GM12801 (cell line): ENCODE results near the gene ARHGAP4.

Experiments used
- TF ChIP-seq, protein P1 (sequence below): IDR thresholded peaks from one replicate; pipeline ENCODE4 v1.5.1; 2011; ENCODE audit warnings: control low read depth; ENCODE audit not compliant: insufficient read length; ENCODE audit errors: extremely low read depth

Gene ARHGAP4

DNA sequence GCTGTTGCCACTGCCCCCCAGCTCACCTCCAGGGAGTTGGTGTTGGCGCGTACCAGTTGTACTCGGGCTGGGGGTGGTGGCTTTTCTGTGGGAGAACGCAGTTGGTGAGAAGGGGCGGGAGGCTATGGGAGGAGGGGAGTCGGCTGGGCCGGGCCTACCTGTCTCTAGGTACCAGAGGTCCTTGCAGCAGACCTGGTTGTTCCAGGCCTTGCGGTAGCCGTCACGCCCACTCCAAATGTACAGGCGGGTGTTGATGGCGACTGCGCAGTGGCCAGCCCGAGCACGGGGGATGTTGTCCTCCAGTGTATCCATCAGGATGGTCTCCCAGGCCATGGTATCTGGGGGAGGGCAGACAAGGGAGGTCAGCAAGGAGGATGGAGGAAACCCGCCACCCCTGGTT lies 34.0 kb upstream of the ARHGAP4 start:
- TF ChIP-seq, protein P1, sequence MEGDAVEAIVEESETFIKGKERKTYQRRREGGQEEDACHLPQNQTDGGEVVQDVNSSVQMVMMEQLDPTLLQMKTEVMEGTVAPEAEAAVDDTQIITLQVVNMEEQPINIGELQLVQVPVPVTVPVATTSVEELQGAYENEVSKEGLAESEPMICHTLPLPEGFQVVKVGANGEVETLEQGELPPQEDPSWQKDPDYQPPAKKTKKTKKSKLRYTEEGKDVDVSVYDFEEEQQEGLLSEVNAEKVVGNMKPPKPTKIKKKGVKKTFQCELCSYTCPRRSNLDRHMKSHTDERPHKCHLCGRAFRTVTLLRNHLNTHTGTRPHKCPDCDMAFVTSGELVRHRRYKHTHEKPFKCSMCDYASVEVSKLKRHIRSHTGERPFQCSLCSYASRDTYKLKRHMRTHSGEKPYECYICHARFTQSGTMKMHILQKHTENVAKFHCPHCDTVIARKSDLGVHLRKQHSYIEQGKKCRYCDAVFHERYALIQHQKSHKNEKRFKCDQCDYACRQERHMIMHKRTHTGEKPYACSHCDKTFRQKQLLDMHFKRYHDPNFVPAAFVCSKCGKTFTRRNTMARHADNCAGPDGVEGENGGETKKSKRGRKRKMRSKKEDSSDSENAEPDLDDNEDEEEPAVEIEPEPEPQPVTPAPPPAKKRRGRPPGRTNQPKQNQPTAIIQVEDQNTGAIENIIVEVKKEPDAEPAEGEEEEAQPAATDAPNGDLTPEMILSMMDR, result no peak

DNA sequence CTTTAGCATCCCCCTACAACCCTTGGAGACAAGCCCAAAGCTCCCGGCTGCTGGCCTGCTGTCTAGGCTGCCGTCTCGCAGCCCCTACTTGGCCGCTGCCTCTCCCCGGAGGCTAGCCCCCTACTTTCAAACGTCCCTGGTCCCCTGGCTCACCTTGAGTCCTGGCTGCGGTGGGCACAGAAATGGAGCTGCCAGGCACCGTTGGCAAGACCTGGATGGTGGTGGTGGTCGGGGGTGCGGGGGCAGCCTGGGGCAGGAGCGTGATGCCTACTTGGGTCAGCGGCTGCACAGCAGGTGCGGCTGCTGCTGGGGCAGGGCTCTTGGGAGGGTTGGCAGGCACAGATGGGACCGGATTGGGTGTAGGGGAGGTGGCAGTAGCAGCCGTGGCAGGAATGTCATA lies 33.6 kb upstream of the ARHGAP4 start:
- TF ChIP-seq, protein P1, result no peak

DNA sequence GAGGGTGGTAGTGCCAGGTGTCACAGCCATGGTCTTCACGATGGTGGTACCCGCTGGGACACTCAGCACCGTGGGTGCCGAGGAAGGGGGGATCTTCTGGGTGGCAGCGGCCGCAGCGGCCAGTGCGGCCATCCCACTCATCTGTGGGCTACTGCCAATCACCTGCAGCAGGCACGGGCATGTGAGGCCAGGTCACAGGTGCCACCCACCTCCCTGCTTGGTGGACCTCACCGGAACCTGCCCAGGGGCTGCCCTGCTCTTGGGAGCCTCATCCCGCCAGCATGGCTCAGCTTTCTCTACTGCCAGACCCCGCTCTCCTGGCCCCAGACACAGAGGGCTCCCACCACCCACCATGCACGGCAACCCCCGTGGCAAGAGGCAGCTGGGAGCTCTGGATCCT lies 32.5 kb upstream of the ARHGAP4 start:
- TF ChIP-seq, protein P1, result no peak

DNA sequence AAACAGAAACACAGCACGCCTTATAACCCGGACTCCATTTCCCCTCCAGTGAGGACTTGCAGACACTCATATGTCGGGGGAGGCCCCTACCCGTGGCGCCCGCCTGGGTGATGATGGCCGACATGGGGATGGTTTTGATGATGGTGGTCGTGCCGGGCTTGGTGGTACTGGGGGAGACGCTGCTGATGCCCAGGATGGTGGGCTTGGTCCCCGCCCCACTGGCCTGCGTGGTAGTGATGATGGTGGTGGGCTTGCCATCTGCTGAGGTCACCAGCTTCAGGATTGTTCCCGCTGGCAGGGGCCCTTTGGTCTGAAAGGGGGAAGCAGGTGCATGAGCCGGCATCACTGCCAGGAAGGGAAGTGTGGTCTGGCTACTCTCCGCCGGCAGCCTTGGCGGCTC lies 31.2 kb upstream of the ARHGAP4 start:
- TF ChIP-seq, protein P1, result no peak

DNA sequence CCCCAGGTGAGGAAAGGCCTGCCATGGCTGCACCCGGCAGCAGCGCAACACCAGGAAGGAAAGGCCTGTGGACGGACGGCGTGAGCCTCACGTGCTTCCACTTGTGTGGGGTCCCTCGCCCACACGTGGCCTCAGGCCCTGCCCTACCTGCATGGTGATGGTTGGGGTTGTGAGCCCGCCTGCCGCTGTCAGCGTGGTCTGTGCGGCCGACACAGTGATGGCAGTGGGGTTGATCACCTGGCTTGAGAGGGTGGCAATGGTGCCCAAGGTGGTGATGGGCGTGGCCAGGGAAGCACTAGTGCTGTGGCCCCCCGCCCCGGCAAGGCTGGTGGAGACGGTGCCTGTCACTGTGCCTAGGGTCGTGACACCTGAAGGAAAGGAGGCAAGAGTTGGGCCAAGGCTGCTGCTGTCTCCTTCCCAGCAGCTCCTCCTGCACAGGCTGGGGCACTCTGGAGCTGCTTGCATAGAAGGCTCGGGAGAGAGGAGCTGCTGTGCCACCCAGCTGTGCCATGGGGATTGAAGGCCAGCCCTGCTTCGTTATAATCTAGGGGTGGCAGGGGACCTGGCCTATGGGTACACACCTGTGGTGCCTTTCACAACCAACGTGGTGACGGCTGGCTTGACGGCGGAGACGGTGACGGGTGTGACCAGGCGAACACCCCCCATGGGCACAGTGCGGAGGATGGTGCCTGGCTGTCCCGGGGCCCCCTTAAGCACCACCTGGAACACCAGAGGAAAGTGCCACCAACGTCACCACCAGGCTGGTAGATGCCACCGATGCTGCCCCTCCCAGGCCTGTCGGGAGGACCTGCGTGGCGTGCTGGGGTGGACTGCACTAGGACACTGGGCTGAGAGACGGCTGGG lies 30.2 kb upstream of the ARHGAP4 start:
- TF ChIP-seq, protein P1, result no peak

DNA sequence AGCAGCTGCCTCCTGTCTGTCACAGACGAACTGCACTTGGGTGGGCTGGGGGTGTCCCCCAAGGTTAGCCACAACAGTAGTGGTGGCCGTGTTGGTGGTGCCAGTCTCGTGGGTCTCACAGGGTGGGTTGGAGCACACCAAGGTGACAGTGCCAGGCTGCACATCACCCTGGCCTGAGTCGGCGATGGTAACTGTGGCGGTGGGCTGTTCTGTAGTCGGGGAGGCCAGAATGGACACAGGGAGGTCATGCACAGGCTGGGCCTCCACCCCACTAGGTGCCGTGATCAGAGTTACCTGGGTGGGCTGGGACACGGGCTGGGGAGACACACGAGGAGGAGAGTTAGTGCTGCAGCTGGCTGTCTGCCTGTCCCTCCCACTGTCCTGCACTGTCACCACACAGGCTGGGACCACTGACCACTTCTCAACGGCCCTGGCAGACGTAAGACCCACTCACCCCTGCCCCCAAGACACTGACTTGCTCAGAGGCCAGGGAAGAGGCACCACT lies 29.2 kb upstream of the ARHGAP4 start:
- TF ChIP-seq, protein P1, result no peak

DNA sequence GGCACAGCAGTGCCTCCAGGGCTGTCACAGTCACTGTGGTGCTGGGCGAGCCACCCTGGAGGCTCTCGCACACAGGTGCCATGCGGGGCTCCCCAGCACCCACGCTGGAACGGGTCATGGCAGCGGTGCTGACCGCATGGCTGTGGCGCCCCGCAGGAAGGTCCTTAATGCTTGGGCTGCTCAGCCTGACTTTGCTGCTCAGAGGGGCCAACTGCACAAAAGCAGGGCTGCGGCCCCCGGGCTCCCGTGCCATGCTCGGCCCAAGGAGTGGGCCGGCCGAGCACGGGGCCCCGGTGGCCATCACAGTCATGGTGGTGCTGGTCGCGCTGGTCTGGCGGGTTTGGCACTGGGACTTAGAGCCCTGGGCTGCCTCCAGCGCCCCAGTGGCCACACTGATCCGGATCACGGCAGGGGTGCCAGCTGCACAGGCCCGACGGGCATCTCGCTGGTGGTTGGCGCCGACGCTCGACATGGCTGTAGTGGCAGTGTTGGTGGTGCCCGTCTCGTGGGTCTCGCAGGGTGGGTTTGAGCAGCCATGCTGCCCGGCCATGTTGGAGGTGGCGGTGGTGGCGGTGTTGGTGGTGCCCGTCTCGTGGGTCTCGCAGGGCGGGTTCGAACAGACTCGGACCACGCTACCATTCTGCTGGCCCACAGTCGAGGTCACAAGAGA lies 28.6 kb upstream of the ARHGAP4 start:
- TF ChIP-seq, protein P1, result no peak
